Amniotic stem cell (primary cell): ENCODE measurements around the gene RRP8.

Experiments used
- DNase-seq: peaks from one replicate; lab custom pipeline; 2025; lab: John Stamatoyannopoulos, UW

RRP8 gene

GRCh38 chr11:6599881-6600390 lies 3.5 kb downstream of the RRP8 start:
- DNase-seq, result no peak

GRCh38 chr11:6599449-6599848 lies 4.0 kb downstream of the RRP8 start:
- no peak for DNase-seq

GRCh38 chr11:6598555-6598954 lies 4.9 kb downstream of the RRP8 start:
- no peak for DNase-seq

GRCh38 chr11:6596239-6596877 lies 7.1 kb downstream of the RRP8 start:
- DNase-seq, result no peak

- DNase-seq, result no peak
These were observed 9.2 kb downstream of the RRP8 start for GRCh38 chr11:6594142-6594768.

- no peak for DNase-seq
These were observed 15.4 kb downstream of the RRP8 start for GRCh38 chr11:6588018-6588417.

- no peak for DNase-seq
These were observed 16.0 kb downstream of the RRP8 start for GRCh38 chr11:6587360-6587953.

GRCh38 chr11:6586434-6587359 lies 16.7 kb downstream of the RRP8 start:
- DNase-seq, result no peak

- no peak for DNase-seq
These were observed 18.9 kb downstream of the RRP8 start for GRCh38 chr11:6584528-6584927.

GRCh38 chr11:6583584-6583983 lies 19.8 kb downstream of the RRP8 start:
- DNase-seq, result no peak

GRCh38 chr11:6579681-6580080 lies 23.7 kb downstream of the RRP8 start:
- DNase-seq, result no peak

GRCh38 chr11:6578134-6578533 lies 25.3 kb downstream of the RRP8 start:
- DNase-seq, result no peak

GRCh38 chr11:6576471-6577373 lies 26.7 kb downstream of the RRP8 start:
- no peak for DNase-seq

GRCh38 chr11:6574816-6575715 lies 28.4 kb downstream of the RRP8 start:
- no peak for DNase-seq

- DNase-seq, result no peak
These were observed 31.2 kb downstream of the RRP8 start for GRCh38 chr11:6572215-6572614.

- no peak for DNase-seq
These were observed 31.9 kb downstream of the RRP8 start for GRCh38 chr11:6571434-6572008.

- DNase-seq, result no peak
These were observed 32.6 kb downstream of the RRP8 start for GRCh38 chr11:6570691-6571427.

- DNase-seq, result no peak
These were observed 33.7 kb downstream of the RRP8 start for GRCh38 chr11:6569706-6570105.
